Measurements from ENCODE around the gene MARS1.
"Not testable (repeated sequence)": the region's sequence is repeated elsewhere in the genome, so short reads cannot be mapped to it uniquely, and the experiment has no call there.

GRCh38 chr12:57502311-57502969 is 14.6 kb downstream of the MARS1 start:
- TF ChIP-seq REST (IDR thresholded peaks at IDR 0.05; ENCODE audit: insufficient read depth in 1 of 2, low read depth in 2 of 2, low read length in 1 of 2); CTCF (IDR thresholded peaks at IDR 0.05): not testable (repeated sequence)
